Measurements from ENCODE around the gene TBX10.

- TF ChIP-seq, protein P1, sequence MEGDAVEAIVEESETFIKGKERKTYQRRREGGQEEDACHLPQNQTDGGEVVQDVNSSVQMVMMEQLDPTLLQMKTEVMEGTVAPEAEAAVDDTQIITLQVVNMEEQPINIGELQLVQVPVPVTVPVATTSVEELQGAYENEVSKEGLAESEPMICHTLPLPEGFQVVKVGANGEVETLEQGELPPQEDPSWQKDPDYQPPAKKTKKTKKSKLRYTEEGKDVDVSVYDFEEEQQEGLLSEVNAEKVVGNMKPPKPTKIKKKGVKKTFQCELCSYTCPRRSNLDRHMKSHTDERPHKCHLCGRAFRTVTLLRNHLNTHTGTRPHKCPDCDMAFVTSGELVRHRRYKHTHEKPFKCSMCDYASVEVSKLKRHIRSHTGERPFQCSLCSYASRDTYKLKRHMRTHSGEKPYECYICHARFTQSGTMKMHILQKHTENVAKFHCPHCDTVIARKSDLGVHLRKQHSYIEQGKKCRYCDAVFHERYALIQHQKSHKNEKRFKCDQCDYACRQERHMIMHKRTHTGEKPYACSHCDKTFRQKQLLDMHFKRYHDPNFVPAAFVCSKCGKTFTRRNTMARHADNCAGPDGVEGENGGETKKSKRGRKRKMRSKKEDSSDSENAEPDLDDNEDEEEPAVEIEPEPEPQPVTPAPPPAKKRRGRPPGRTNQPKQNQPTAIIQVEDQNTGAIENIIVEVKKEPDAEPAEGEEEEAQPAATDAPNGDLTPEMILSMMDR (IDR thresholded peaks at IDR 0.05) = no peak
- TF ChIP-seq POLR2A (IDR thresholded peaks at IDR 0.05) = no peak
These were observed 10.3 kb upstream of the TBX10 start for GRCh38 chr11:67649634-67650510.
